ENCODE results near the gene ZRSR2. TPM values are rescaled to one million over a fixed set of nuclear protein-coding genes. Genes with fewer than 3 reads are reported as not detected.

The ZRSR2 gene, protein sequence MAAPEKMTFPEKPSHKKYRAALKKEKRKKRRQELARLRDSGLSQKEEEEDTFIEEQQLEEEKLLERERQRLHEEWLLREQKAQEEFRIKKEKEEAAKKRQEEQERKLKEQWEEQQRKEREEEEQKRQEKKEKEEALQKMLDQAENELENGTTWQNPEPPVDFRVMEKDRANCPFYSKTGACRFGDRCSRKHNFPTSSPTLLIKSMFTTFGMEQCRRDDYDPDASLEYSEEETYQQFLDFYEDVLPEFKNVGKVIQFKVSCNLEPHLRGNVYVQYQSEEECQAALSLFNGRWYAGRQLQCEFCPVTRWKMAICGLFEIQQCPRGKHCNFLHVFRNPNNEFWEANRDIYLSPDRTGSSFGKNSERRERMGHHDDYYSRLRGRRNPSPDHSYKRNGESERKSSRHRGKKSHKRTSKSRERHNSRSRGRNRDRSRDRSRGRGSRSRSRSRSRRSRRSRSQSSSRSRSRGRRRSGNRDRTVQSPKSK
- 6.4 and 7.6 TPM in 2 replicates for total RNA-seq (2014; rRNA removed)
- Bru-seq, nascent RNA, result percentile 67 among the genes with signal in this experiment
- percentile 74 among the genes with signal in this experiment for BruChase-seq, experiment 1, labeled RNA remaining after a 6-hour chase
- percentile 76 among the genes with signal in this experiment for BruChase-seq, experiment 2, labeled RNA remaining after a 2-hour chase
- long read RNA-seq, transcript ZRSR2-201 (11 exons, 1,491 nt), result major isoform, 5 of 35 reads
- long read RNA-seq, partial matches to known transcripts, result 19 of 35 reads
- long read RNA-seq, other reads (novel, unspliced or antisense), result 11 of 35 reads

DNA sequence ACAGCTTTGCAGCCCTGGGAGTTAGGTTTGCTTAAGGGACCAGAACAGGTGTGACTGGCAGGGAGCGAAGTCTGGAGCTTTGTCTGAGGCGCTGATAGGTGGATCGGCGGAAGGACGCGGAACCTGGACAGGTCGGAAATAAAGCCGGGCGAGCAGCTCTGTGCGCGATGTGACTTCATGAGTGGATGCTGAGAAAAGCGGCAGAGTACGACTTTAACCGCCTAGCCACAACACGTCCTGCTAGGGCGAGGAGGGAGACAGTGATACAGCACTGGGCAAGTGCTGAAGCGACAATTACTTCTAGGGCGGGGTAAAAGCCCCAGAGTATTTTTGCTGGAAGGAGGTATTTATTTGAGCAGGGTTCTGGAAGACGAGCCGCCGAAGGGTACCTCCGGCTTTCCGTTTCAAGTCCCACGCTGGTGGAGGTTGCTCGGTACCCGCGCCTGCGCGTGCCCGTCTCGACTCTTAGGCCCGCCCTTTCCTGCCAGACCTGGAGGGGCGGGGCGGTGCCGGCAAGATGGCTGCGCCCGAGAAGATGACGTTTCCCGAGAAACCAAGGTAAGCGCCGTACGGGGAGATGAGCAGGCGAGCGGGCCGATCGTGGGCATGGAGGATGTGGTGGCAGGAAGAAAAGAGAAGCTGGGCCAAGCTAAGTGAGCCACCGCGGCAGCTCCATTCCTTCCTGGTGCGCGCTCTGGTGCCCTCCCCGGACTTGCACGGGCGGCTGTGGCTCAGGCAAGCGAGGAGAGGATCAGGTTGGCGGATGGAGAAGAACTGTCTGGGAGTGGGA lies at the start of gene ZRSR2:
Gene ZRSR2, plus strand, starts transcription at position 506 of the 790 bp plus-strand sequence. Its CDS starts 12 bp downstream, at position 518.
- Histone ChIP-seq H3K9me2 (replicated peaks; ENCODE audit: low read length) (no peaks in the 10 kb centered on the region), H3K9me3 (ENCODE audit: low read length) (no peaks in the 10 kb centered on the region), H3K4me1 (ENCODE audit: insufficient read depth, low read length) (0 out of 2 replicates have a peak, but pooled peaks cover 4% of the 10 kb centered on the region), H3K4me3 (ENCODE audit: low read length) (peak within 1 kb of the TSS; percentile 98), H3K36me3 (ENCODE audit: low read depth, low read length) (no peaks in the 10 kb centered on the region; the same call in 1 of the 2 replicates), H3K27ac (ENCODE audit: low read length) (peak within 1 kb of the TSS; percentile 72), H3K4me2 (ENCODE audit: low read length) (peak within 1 kb of the TSS; percentile 92), H4K20me1 (ENCODE audit: low read length) (no peaks in the 10 kb centered on the region), H3K79me2 (ENCODE audit: low read length) (peaks cover 17% of the 10 kb centered on the region), H2AFZ (ENCODE audit: low read length) (peak within 1 kb of the TSS; percentile 97), H3K9ac (ENCODE audit: low read length) (peak within 1 kb of the TSS; percentile 87), H3F3A (ENCODE audit: low read length, unreplicated experiment) (peaks cover 4% of the 10 kb centered on the region), H3K27me3 (ENCODE audit: low read length) (no peaks in the 10 kb centered on the region)
- CTCF ChIA-PET, result no interaction called here
- intact Hi-C loops (cut with micrococcal nuclease), result loop anchor here (2.0 to 10.0 kb wide), 2 partner anchors 63 to 105 kb away; no protein-coding TSS in a partner anchor
- no peak for TF ChIP-seq EZH2 (IDR thresholded peaks at IDR 0.05; ENCODE audit: low read length, unreplicated experiment)
- TF ChIP-seq, protein P1, sequence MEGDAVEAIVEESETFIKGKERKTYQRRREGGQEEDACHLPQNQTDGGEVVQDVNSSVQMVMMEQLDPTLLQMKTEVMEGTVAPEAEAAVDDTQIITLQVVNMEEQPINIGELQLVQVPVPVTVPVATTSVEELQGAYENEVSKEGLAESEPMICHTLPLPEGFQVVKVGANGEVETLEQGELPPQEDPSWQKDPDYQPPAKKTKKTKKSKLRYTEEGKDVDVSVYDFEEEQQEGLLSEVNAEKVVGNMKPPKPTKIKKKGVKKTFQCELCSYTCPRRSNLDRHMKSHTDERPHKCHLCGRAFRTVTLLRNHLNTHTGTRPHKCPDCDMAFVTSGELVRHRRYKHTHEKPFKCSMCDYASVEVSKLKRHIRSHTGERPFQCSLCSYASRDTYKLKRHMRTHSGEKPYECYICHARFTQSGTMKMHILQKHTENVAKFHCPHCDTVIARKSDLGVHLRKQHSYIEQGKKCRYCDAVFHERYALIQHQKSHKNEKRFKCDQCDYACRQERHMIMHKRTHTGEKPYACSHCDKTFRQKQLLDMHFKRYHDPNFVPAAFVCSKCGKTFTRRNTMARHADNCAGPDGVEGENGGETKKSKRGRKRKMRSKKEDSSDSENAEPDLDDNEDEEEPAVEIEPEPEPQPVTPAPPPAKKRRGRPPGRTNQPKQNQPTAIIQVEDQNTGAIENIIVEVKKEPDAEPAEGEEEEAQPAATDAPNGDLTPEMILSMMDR (conservative IDR thresholded peaks at IDR 0.05; ENCODE audit: low read depth, low read length), result no peak
- TF ChIP-seq EZH2phosphoT487 (IDR thresholded peaks at IDR 0.05; ENCODE audit: borderline replicate concordance, low read length), result no peak
- ATAC-seq (peak; percentile 91), DNase-seq (peak; percentile 82)
- POLR2A ChIA-PET (ENCODE audit: unreplicated experiment), result interaction anchor here (0.6 kb wide), 2 partner anchors 127 to 981 kb away, joined by 3 to 4 read pairs; no protein-coding TSS in a partner anchor
- BruUV-seq (replicated peaks), result TSS peak; percentile 69

DNA sequence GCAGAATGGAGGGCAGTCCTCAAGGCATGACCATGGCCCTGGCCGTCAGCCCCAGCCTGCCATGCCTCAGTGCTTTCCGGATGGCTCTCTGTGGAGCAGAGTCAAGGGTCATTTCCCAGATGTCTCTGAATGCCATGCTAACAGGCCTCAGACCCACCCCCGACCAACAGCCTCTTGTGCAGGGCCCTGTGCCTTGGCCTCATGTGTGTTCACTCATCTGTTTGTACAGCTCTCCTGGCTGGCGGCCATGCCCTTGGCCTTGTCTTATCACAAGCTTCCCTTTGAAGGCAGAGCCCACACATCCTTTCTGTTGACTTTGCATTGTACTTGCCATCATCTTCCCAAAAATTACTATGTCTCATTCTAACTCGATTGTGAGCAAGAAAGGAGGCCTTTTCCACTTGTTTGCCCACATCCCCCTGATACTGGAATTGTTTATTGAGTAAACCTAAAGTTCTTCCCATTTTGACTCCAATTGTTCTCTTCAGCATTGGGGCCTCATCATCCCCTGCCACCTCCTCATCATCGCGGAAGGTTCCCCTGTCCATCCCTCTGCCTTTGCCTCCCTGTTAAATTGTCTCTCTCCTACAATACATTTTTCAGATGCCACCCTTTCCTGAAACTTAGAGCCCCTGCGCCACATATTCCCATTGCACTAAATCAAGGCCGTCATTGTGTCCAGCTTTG lies 46.0 kb upstream of the ZRSR2 start:
- no peak overlapping the region for H3K4me3 ChIP-seq (ENCODE audit: low read length)
- no peak for ATAC-seq
- DNase-seq, result no peak
- POLR2A ChIA-PET (ENCODE audit: unreplicated experiment), result no interaction called here
- intact Hi-C loops (cut with micrococcal nuclease), result no loop called here
- BruUV-seq (replicated peaks), result no TSS peak
- no peak overlapping the region for H3K9ac ChIP-seq (ENCODE audit: low read length)
- H3K9me2 ChIP-seq (replicated peaks; ENCODE audit: low read length), result no peaks in the 10 kb centered on the region
- H3K36me3 ChIP-seq (ENCODE audit: low read depth, low read length), result no peaks in the 10 kb centered on the region
- CTCF ChIA-PET, result no interaction called here
- H2AFZ ChIP-seq (ENCODE audit: low read length), result no peak overlapping the region
- H3K9me3 ChIP-seq (ENCODE audit: low read length), result no peaks in the 10 kb centered on the region
- H3K27ac ChIP-seq (ENCODE audit: low read length), result no peak overlapping the region
- H4K20me1 ChIP-seq (ENCODE audit: low read length), result peaks cover 3% of the 10 kb centered on the region; the same call in 1 of the 2 replicates
- no peaks in the 10 kb centered on the region for H3F3A ChIP-seq (ENCODE audit: low read length, unreplicated experiment)
- TF ChIP-seq, protein P1 (conservative IDR thresholded peaks at IDR 0.05; ENCODE audit: low read depth, low read length), result no peak
- TF ChIP-seq EZH2 (IDR thresholded peaks at IDR 0.05; ENCODE audit: low read length, unreplicated experiment) (no peak), EZH2phosphoT487 (IDR thresholded peaks at IDR 0.05; ENCODE audit: borderline replicate concordance, low read length) (no peak)
- H3K27me3 ChIP-seq (ENCODE audit: low read length), result no peaks in the 10 kb centered on the region
- H3K4me1 ChIP-seq (ENCODE audit: insufficient read depth, low read length), result peaks cover 21% of the 10 kb centered on the region
- H3K4me2 ChIP-seq (ENCODE audit: low read length), result no peak overlapping the region
- no peaks in the 10 kb centered on the region for H3K79me2 ChIP-seq (ENCODE audit: low read length)

Measured in PC-3 (cell line).